Measurements from ENCODE around the gene BLTP3A. TPM values are rescaled to one million over a fixed set of nuclear protein-coding genes. Genes with fewer than 3 reads are reported as not detected.

The BLTP3A gene
- total and polyA plus RNA-seq, 11 donors, result 4.1 to 36.8 (median 22.0) TPM

- ATAC-seq (no peak), DNase-seq (no peak)
- Histone ChIP-seq H3K27ac (peak overlapping the region in 1 of 12 donors; percentile 43), H3K4me3 (no peak overlapping the region), H3K4me1 (peaks cover 0 to 21% (median 0%) of the 10 kb centered on the region in 12 donors), H3K36me3 (peaks cover 0 to 76% (median 60%) of the 10 kb centered on the region in 9 donors), H3K9me3 (no peaks in the 10 kb centered on the region), H3K27me3 (no peaks in the 10 kb centered on the region)
- intact Hi-C loops (cut with DNase I), result no loop called here
- TF ChIP-seq CTCF (IDR thresholded peaks at IDR 0.05) (no peak), POLR2A (IDR thresholded peaks at IDR 0.05) (no peak)
- 89 to 96% (median 94%) methylated on average over 3 to 4 of the region's 4 CpGs for WGBS, 4 donors
These were observed 44.1 kb downstream of the BLTP3A start for GRCh38 chr6:34836008-34836407.

GRCh38 chr6:34836451-34836850, 44.6 kb downstream of the BLTP3A start:
- intact Hi-C loops (cut with DNase I), result no loop called here
- peaks cover 0 to 21% (median 0%) of the 10 kb centered on the region in 12 donors for H3K4me1 ChIP-seq
- WGBS, 4 donors, result 79 to 90% (median 85%) methylated on average over 2 of the region's 2 CpGs
- H3K9me3 ChIP-seq, result no peaks in the 10 kb centered on the region
- TF ChIP-seq CTCF (IDR thresholded peaks at IDR 0.05) (no peak), POLR2A (IDR thresholded peaks at IDR 0.05) (no peak)
- H3K27me3 ChIP-seq, result no peaks in the 10 kb centered on the region
- no peak overlapping the region for H3K27ac ChIP-seq
- DNase-seq, result no peak
- no peak overlapping the region for H3K4me3 ChIP-seq
- H3K36me3 ChIP-seq, result peaks cover 0 to 76% (median 58%) of the 10 kb centered on the region in 9 donors
- no peak for ATAC-seq

- TF ChIP-seq CTCF (IDR thresholded peaks at IDR 0.05) (no peak), POLR2A (IDR thresholded peaks at IDR 0.05) (no peak)
- Histone ChIP-seq H3K27ac (no peak overlapping the region), H3K4me3 (no peak overlapping the region), H3K36me3 (peaks cover 0 to 78% (median 64%) of the 10 kb centered on the region in 9 donors), H3K27me3 (no peaks in the 10 kb centered on the region), H3K4me1 (peaks cover 0 to 21% (median 0%) of the 10 kb centered on the region in 12 donors), H3K9me3 (no peaks in the 10 kb centered on the region)
- intact Hi-C loops (cut with DNase I), result no loop called here
- no peak for ATAC-seq
- DNase-seq, result no peak
These were observed 45.6 kb downstream of the BLTP3A start for GRCh38 chr6:34837528-34837927.

- WGBS, 4 donors, result 91 to 98% (median 96%) methylated on average over 15 of the region's 15 CpGs
- intact Hi-C loops (cut with DNase I), result no loop called here
- no peaks in the 10 kb centered on the region for H3K9me3 ChIP-seq
- H3K4me3 ChIP-seq, result no peak overlapping the region
- peaks cover 0 to 16% (median 0%) of the 10 kb centered on the region in 12 donors for H3K4me1 ChIP-seq
- no peak for DNase-seq
- H3K36me3 ChIP-seq, result peaks cover 0 to 74% (median 56%) of the 10 kb centered on the region in 9 donors
- TF ChIP-seq POLR2A (IDR thresholded peaks at IDR 0.05), result no peak
- H3K27me3 ChIP-seq, result no peaks in the 10 kb centered on the region
- no peak overlapping the region for H3K27ac ChIP-seq
- peak in 3 of 4 donors; percentile 20 to 51 (median 24) for ATAC-seq
These were observed 47.9 kb downstream of the BLTP3A start for GRCh38 chr6:34839666-34840352.

Other genes starting within 250 kb of the BLTP3A start
- under 1 TPM in 7 of 9 donors, not detected in 2; 0.12 to 0.46 (median 0.31) TPM for gene SPDEF, start 235.8 kb upstream of the BLTP3A start, total RNA-seq
- gene SPDEF, start 235.8 kb upstream of the BLTP3A start, polyA plus RNA-seq, result under 1 TPM; 0.15 to 0.23 TPM
- 100 to 1,000 TPM in 8 of 9 donors, 10 to 100 TPM in 1; 91.2 to 191 (median 116) TPM for gene ILRUN, start 95.3 kb upstream of the BLTP3A start, total RNA-seq
- gene ILRUN, start 95.3 kb upstream of the BLTP3A start, polyA plus RNA-seq, result 100 to 1,000 TPM in 1 of 2 donors, 10 to 100 TPM in 1; 95.4 to 150 TPM
- 100 to 1,000 TPM; 122 to 223 (median 148) TPM for gene SNRPC, start 34.6 kb upstream of the BLTP3A start, total RNA-seq
- 100 to 1,000 TPM; 210 to 286 TPM for gene SNRPC, start 34.6 kb upstream of the BLTP3A start, polyA plus RNA-seq
- 10 to 100 TPM; 14.6 to 25.9 (median 19.9) TPM for gene TAF11, start 96.0 kb downstream of the BLTP3A start, total RNA-seq
- gene TAF11, start 96.0 kb downstream of the BLTP3A start, polyA plus RNA-seq, result 10 to 100 TPM; 22.7 to 75.7 TPM
- gene ANKS1A, start 97.2 kb downstream of the BLTP3A start, total RNA-seq, result 10 to 100 TPM; 23.8 to 49.5 (median 30.4) TPM
- gene ANKS1A, start 97.2 kb downstream of the BLTP3A start, polyA plus RNA-seq, result 10 to 100 TPM; 11.0 to 17.7 TPM